GM12878 (cell line): Measurements from ENCODE around the gene ZFP90. TPM values are rescaled to one million over a fixed set of nuclear protein-coding genes. Genes with fewer than 3 reads are reported as not detected.

Experiments used
- ATAC-seq: fragments of 200-7000 bp; cut with Tn5 transposase; 3 replicates; pipeline ENCODE4 v1.9.1; 2020; ENCODE audit warnings: mild to moderate bottlenecking, moderate library complexity
- BruUV-seq: library from RNA; stranded (reverse); fragments of 400-500 nt; replicated peaks from 2 replicates; lab custom pipeline; 2021; lab: Mats Ljungman, UMichigan
- CTCF ChIA-PET: fragments of 300-600 bp; sonication (Branson Sonifier 250); formaldehyde crosslinking; extraction: SDS; loops from one replicate; lab custom pipeline; 2021; ENCODE audit warnings: inconsistent platforms; lab: Yijun Ruan, JAX
- POLR2A ChIA-PET: fragments of 350-600 bp; formaldehyde crosslinking; extraction: SDS; loops from one replicate; lab custom pipeline; 2021; ENCODE audit warnings: inconsistent platforms; lab: Charles Lee
- RAD21 ChIA-PET: fragments of 300-600 bp; sonication (Branson Sonifier 250); formaldehyde crosslinking; loops from one replicate; lab custom pipeline; 2023; ENCODE audit warnings: antibody characterized with exemption; ENCODE audit not compliant: unreplicated experiment; lab: Charles Lee
- SMC1A ChIA-PET: fragments of 300-600 bp; sonication (Branson Sonifier 250); formaldehyde crosslinking; loops from one replicate; lab custom pipeline; 2023; ENCODE audit not compliant: unreplicated experiment, uncharacterized antibody; lab: Charles Lee
- DNase-seq: peaks from one replicate; pipeline ENCODE4 v3.0.0-alpha.2; 2011; ENCODE audit warnings: low read depth, low spot score
- FAIRE-seq: peaks from 3 replicates; lab custom pipeline; 2011; peaks lifted over from hg19 to GRCh38; lab: Jason Lieb, UNC
- H2AFZ ChIP-seq: 2 replicates; pipeline ENCODE4 v1.6.0; 2011; ENCODE audit warnings: low read depth, low read length, control low read depth; ENCODE audit not compliant: control insufficient read depth
- H3K27ac ChIP-seq: 2 replicates; pipeline ENCODE4 v1.5.1; 2011; ENCODE audit warnings: control low read depth; ENCODE audit not compliant: control insufficient read depth, insufficient read depth
- H3K27me3 ChIP-seq, 2 experiments: replicated peaks in 1 of 2; 2 replicates each; pipeline versions ENCODE4 v1.6.0 to v1.6.1; 2011; ENCODE audit warnings: low read length in 1 of 2; ENCODE audit not compliant: control insufficient read depth in 2 of 2, insufficient read depth in 2 of 2
- H3K36me3 ChIP-seq, 2 experiments: 2 replicates each; pipeline ENCODE4 v1.5.1; 2011; ENCODE audit warnings: low read length in 1 of 2; ENCODE audit not compliant: control insufficient read depth in 2 of 2, insufficient read depth in 2 of 2
- H3K4me1 ChIP-seq: 2 replicates; pipeline ENCODE4 v1.6.1; 2011; ENCODE audit warnings: mild to moderate bottlenecking, low read length, moderate library complexity, mixed read lengths; ENCODE audit not compliant: control insufficient read depth, insufficient read depth
- H3K4me2 ChIP-seq: 2 replicates; pipeline ENCODE4 v1.6.0; 2011; ENCODE audit warnings: control low read depth; ENCODE audit not compliant: control insufficient read depth, insufficient read depth
- H3K4me3 ChIP-seq: fragments of 200-600 bp; sonication (generic); 2 replicates; pipeline ENCODE4 v1.5.1; 2016
- H3K79me2 ChIP-seq: 2 replicates; pipeline ENCODE4 v1.6.0; 2011; ENCODE audit warnings: low read length; ENCODE audit not compliant: control insufficient read depth, insufficient read depth
- H3K9ac ChIP-seq: 2 replicates; pipeline ENCODE4 v1.8.0; 2011; ENCODE audit warnings: low read length, control low read depth, mixed read lengths; ENCODE audit not compliant: control insufficient read depth, insufficient read depth
- H3K9me3 ChIP-seq: replicated peaks from 3 replicates; pipeline ENCODE4 v1.5.1; 2011; ENCODE audit warnings: mild to moderate bottlenecking, low read length; ENCODE audit not compliant: control insufficient read depth, insufficient read depth
- H4K20me1 ChIP-seq: 2 replicates; pipeline ENCODE4 v1.6.0; 2011; ENCODE audit not compliant: control insufficient read depth, insufficient read depth
- ASH2L ChIP-seq: fragments of 300-600, 200-600 bp; sonication (generic); IDR thresholded peaks from 2 replicates; pipeline ENCODE4 v1.6.1; 2017; ENCODE audit warnings: low read depth, mild to moderate bottlenecking, borderline replicate concordance
- ATF3 ChIP-seq: IDR thresholded peaks from 2 replicates; pipeline ENCODE4 v1.6.1; 2011; ENCODE audit warnings: low read depth, mild to moderate bottlenecking, low read length, moderate library complexity, borderline replicate concordance; ENCODE audit errors: extremely low read depth
- BHLHE40 ChIP-seq, 2 experiments: fragments of 450-650 bp in 1 of 2; IDR thresholded peaks; 2 replicates each; pipeline ENCODE4 v1.6.1; 2011 to 2017; ENCODE audit warnings: low read depth in 2 of 2, borderline replicate concordance in 1 of 2, improper control_type of control experiment in 1 of 2, low read length in 1 of 2, mild to moderate bottlenecking in 1 of 2
- BMI1 ChIP-seq: fragments of 450-650 bp; IDR thresholded peaks from 2 replicates; pipeline ENCODE4 v1.6.1; 2016; ENCODE audit warnings: mild to moderate bottlenecking, moderate library complexity, borderline replicate concordance
- CHD2 ChIP-seq: IDR thresholded peaks from 2 replicates; pipeline ENCODE4 v1.6.1; 2011; ENCODE audit warnings: low read depth, low read length, improper control_type of control experiment, borderline replicate concordance
- E4F1 ChIP-seq: fragments of 450-650 bp; IDR thresholded peaks from 2 replicates; pipeline ENCODE4 v1.6.1; 2018; ENCODE audit warnings: borderline replicate concordance, mild to moderate bottlenecking; ENCODE audit not compliant: partially characterized antibody
- EP300 ChIP-seq, 2 experiments: fragments of 150-350 bp in 1 of 2; IDR thresholded peaks; 2 replicates each; pipeline ENCODE4 v1.6.1; 2011 to 2012; ENCODE audit warnings: low read depth in 2 of 2, low read length in 2 of 2, borderline replicate concordance in 1 of 2, improper control_type of control experiment in 1 of 2, inconsistent platforms in 1 of 2; ENCODE audit not compliant: control insufficient read depth in 1 of 2
- FOXK2 ChIP-seq: fragments of 450-650 bp; IDR thresholded peaks from 2 replicates; pipeline ENCODE4 v1.6.1; 2017; ENCODE audit warnings: mild to moderate bottlenecking, moderate library complexity
- MEF2B ChIP-seq: fragments of 450-650 bp; IDR thresholded peaks from 2 replicates; pipeline ENCODE4 v1.6.1; 2018; ENCODE audit warnings: mild to moderate bottlenecking, moderate library complexity; ENCODE audit not compliant: partially characterized antibody, poor library complexity, severe bottlenecking
- MYC ChIP-seq: IDR thresholded peaks from 2 replicates; pipeline ENCODE4 v1.6.1; 2011; ENCODE audit warnings: mild to moderate bottlenecking, low read length, moderate library complexity, inconsistent platforms; ENCODE audit not compliant: insufficient read depth, insufficient replicate concordance, insufficient read length, severe bottlenecking
- PRDM15 ChIP-seq: fragments of 450-650 bp; formaldehyde crosslinking; IDR thresholded peaks from 2 replicates; pipeline ENCODE4 v1.4.0; 2020; ENCODE audit warnings: mild to moderate bottlenecking, moderate library complexity
- SIN3A ChIP-seq: IDR thresholded peaks from 2 replicates; pipeline ENCODE4 v1.6.1; 2012; ENCODE audit warnings: low read depth, low read length, improper control_type of control experiment
- SRF ChIP-seq, 2 experiments: IDR thresholded peaks; 2 replicates each; pipeline ENCODE4 v1.6.1; 2011; ENCODE audit warnings: low read depth in 2 of 2, low read length in 2 of 2, mild to moderate bottlenecking in 1 of 2, moderate library complexity in 1 of 2
- SUZ12 ChIP-seq: fragments of 200-600 bp; sonication (generic); IDR thresholded peaks from one replicate; pipeline ENCODE4 v1.6.1; 2018; ENCODE audit warnings: antibody characterized with exemption, mild to moderate bottlenecking; ENCODE audit not compliant: unreplicated experiment
- TCF12 ChIP-seq: IDR thresholded peaks from 2 replicates; pipeline ENCODE4 v1.6.1; 2011; ENCODE audit warnings: low read depth, mild to moderate bottlenecking, low read length
- ZNF24 ChIP-seq: fragments of 450-650 bp; IDR thresholded peaks from 2 replicates; pipeline ENCODE4 v1.6.1; 2017; ENCODE audit warnings: antibody characterized with exemption, mild to moderate bottlenecking
- ZNF274 ChIP-seq: IDR thresholded peaks from one replicate; pipeline ENCODE4 v1.8.0; 2011; ENCODE audit not compliant: insufficient read length, insufficient read depth
- WGBS: methylation state at CpG from one replicate; pipeline ENCODE4 v1.1.6; 2016; ENCODE audit warnings: low lambda C conversion rate; ENCODE audit not compliant: insufficient replicate concordance, insufficient coverage; ENCODE audit errors: missing lambda C conversion rate; 5-methylcytosine and 5-hydroxymethylcytosine counted together
- in situ Hi-C: fragments of 300-500 bp; cut with MboI; formaldehyde crosslinking; loops from 9 replicates; pipeline ENCODE4 v1.14.3; 2018; ENCODE audit warnings: mixed read lengths
- intact Hi-C: fragments of 100-400 bp; cut with micrococcal nuclease; formaldehyde crosslinking; loops from one replicate; pipeline ENCODE4 v1.14.2; 2022; ENCODE audit not compliant: unreplicated experiment
- polyA plus RNA-seq, 11 experiments: library from polyadenylated mRNA; depleted of rRNA in 4 of 11; unstranded in 6 of 11; stranded (reverse) in 5 of 11; fragments of >200 nt; fragmentation: Nextera tagmentation in 4 of 11; fragmentation: Illumina TruSeq in 1 of 11; extraction: Ambion mirVana in 4 of 11; extraction: Trizol in 1 of 11; gene quantifications; 1 replicate in 1 of 11; 2 replicates in 10 of 11; pipeline versions ENCODE4 v1.2.1 to v1.2.3, GENCODE V29; 2011 to 2016; ENCODE audit warnings: inconsistent platforms in 2 of 11, missing spikeins in 2 of 11, low read depth in 1 of 11
- total RNA-seq, 4 experiments: library from RNA; depleted of rRNA in 3 of 4; stranded (reverse); fragments of >200 nt in 3 of 4; fragmentation: Illumina TruSeq in 1 of 4; extraction: Trizol in 1 of 4; gene quantifications; 2 replicates each; pipeline versions ENCODE4 v1.2.1 to v1.2.3, GENCODE V29; 2013 to 2021

ZFP90 gene
- total and polyA plus RNA-seq, 10 of the 15 experiments (the other 5 are each of a cell fraction or from before 2014, with no cell fraction given), result 3.3 to 20.0 (median 15.4) TPM

GRCh38 chr16:68491576-68491950 lies 47.5 kb upstream of the ZFP90 start:
- H3K79me2 ChIP-seq, result no peaks in the 10 kb centered on the region
- no peak for ATAC-seq
- SMC1A ChIA-PET, result no interaction called here
- CTCF ChIA-PET, result no interaction called here
- no TSS peak for BruUV-seq
- intact Hi-C loops (no loop called here), in situ Hi-C loops (no loop called here)
- H2AFZ ChIP-seq, result peak overlapping the region; percentile 73
- no peaks in the 10 kb centered on the region; a peak in 1 of 4 replicates for H3K27me3 ChIP-seq
- H3K9me3 ChIP-seq, result no peaks in the 10 kb centered on the region; the same call in 1 of the 3 replicates
- WGBS, result 61% methylated on average over 14 of the region's 14 CpGs
- H3K4me1 ChIP-seq, result peaks cover 13% of the 10 kb centered on the region
- RAD21 ChIA-PET, result no interaction called here
- DNase-seq, result no peak
- FAIRE-seq, result no peak
- H3K4me2 ChIP-seq, result peak overlapping the region; percentile 71
- no peak overlapping the region for H3K9ac ChIP-seq
- H3K27ac ChIP-seq, result no peak overlapping the region
- no peaks in the 10 kb centered on the region for H4K20me1 ChIP-seq
- POLR2A ChIA-PET, result no interaction called here
- 0 out of 2 replicates have a peak overlapping the region, but pooled peaks have one; percentile 2 for H3K4me3 ChIP-seq
- no peaks in the 10 kb centered on the region for H3K36me3 ChIP-seq
- TF ChIP-seq ZNF24, result no peak
- TF ChIP-seq TCF12, result no peak
- TF ChIP-seq SUZ12, result no peak
- no peak for TF ChIP-seq E4F1
- TF ChIP-seq EP300 (IDR thresholded peaks at IDR 0.05; ENCODE audit: borderline replicate concordance in 1 of 2, control insufficient read depth in 1 of 2, low read depth in 2 of 2, low read length in 2 of 2), result no peak
- TF ChIP-seq FOXK2, result no peak
- TF ChIP-seq CHD2, result no peak
- no peak for TF ChIP-seq MEF2B
- no peak for TF ChIP-seq PRDM15 (CRISPR knock-in tag)
- no peak for TF ChIP-seq ZNF274
- TF ChIP-seq BMI1, result no peak
- no peak for TF ChIP-seq MYC
- TF ChIP-seq ASH2L, result no peak
- no peak for TF ChIP-seq BHLHE40 (IDR thresholded peaks at IDR 0.05; ENCODE audit: borderline replicate concordance in 1 of 2, low read depth in 2 of 2, low read length in 1 of 2)
- TF ChIP-seq SIN3A, result no peak
- no peak for TF ChIP-seq SRF (IDR thresholded peaks at IDR 0.05; ENCODE audit: low read depth in 2 of 2, low read length in 2 of 2)
- no peak for TF ChIP-seq ATF3
